Endothelial cell of umbilical vein (primary cell): ENCODE data around the gene RNMT. TPM values are rescaled to one million over a fixed set of nuclear protein-coding genes. Genes with fewer than 3 reads are reported as not detected.

Experiments
- BruUV-seq: library from RNA; stranded (reverse); fragments of 400-500 nt; replicated peaks from 2 replicates; lab custom pipeline; 2021; lab: Mats Ljungman, UMichigan
- CTCF ChIA-PET: fragments of 300-600, 350-600 bp; sonication (Branson Sonifier 250); formaldehyde crosslinking; loops from one replicate; lab custom pipeline; 2021; ENCODE audit warnings: antibody characterized with exemption, inconsistent platforms; lab: Charles Lee
- POLR2A ChIA-PET: fragments of 300-600, 350-600 bp; sonication (Branson Sonifier 250); formaldehyde crosslinking; loops from one replicate; lab custom pipeline; 2021; ENCODE audit warnings: antibody characterized with exemption, inconsistent platforms; lab: Charles Lee
- DNase-seq: peaks from one replicate; pipeline ENCODE4 v3.0.0-alpha.2; 2011; ENCODE audit warnings: low read depth, low spot score
- FAIRE-seq: peaks from 2 replicates; lab custom pipeline; 2011; peaks lifted over from hg19 to GRCh38; lab: Jason Lieb, UNC
- H2AFZ ChIP-seq: 2 replicates; pipeline ENCODE4 v1.6.0; 2012; ENCODE audit warnings: low read depth, low read length, control low read depth, inconsistent platforms
- H3K27ac ChIP-seq: 2 replicates; pipeline ENCODE4 v1.5.1; 2011; ENCODE audit warnings: low read depth, mild to moderate bottlenecking, control low read depth, low read length, moderate library complexity; ENCODE audit not compliant: insufficient read depth
- H3K27me3 ChIP-seq, 2 experiments: 2 replicates each; pipeline versions ENCODE4 v1.6.0 to v1.6.1; 2011; ENCODE audit warnings: low read length in 2 of 2, mixed read lengths in 1 of 2; ENCODE audit not compliant: control insufficient read depth in 2 of 2, insufficient read depth in 2 of 2
- H3K36me3 ChIP-seq, 2 experiments: 2 replicates in 1 of 2; 3 replicates in 1 of 2; pipeline ENCODE4 v1.5.1; 2011; ENCODE audit warnings: low read length in 2 of 2, mild to moderate bottlenecking in 1 of 2, moderate library complexity in 1 of 2; ENCODE audit not compliant: control insufficient read depth in 2 of 2, insufficient read depth in 2 of 2; ENCODE audit errors: extremely low read depth in 1 of 2
- H3K4me1 ChIP-seq: 3 replicates; pipeline ENCODE4 v1.5.1; 2011; ENCODE audit warnings: mild to moderate bottlenecking, low read length; ENCODE audit not compliant: control insufficient read depth, insufficient read depth; ENCODE audit errors: extremely low read depth
- H3K4me2 ChIP-seq: 2 replicates; pipeline ENCODE4 v1.6.1; 2011; ENCODE audit warnings: low read length, control low read depth, mixed read lengths; ENCODE audit not compliant: insufficient read depth
- H3K4me3 ChIP-seq, 3 experiments: fragments of 200-600 bp in 1 of 3; sonication (generic), shearing (Covaris generic) in 1 of 3; replicated peaks in 1 of 3; 2 replicates each; pipeline ENCODE4 v1.5.1; 2011 to 2016; ENCODE audit warnings: control low read depth in 3 of 3, low read length in 3 of 3, mild to moderate bottlenecking in 2 of 3, inconsistent platforms in 1 of 3, low read depth in 1 of 3, moderate library complexity in 1 of 3; ENCODE audit not compliant: insufficient read depth in 1 of 3
- H3K79me2 ChIP-seq: 2 replicates; pipeline ENCODE4 v1.6.0; 2012; ENCODE audit warnings: low read length, inconsistent platforms; ENCODE audit not compliant: control insufficient read depth, insufficient read depth
- H3K9ac ChIP-seq: replicated peaks from 2 replicates; pipeline ENCODE3; 2011; ENCODE audit warnings: low read length, control low read depth; ENCODE audit not compliant: insufficient read depth; ENCODE audit errors: extremely low read depth
- H3K9me1 ChIP-seq: replicated peaks from 3 replicates; pipeline ENCODE4 v1.6.0; 2011; ENCODE audit warnings: mild to moderate bottlenecking, low read length; ENCODE audit not compliant: control insufficient read depth, insufficient read depth; ENCODE audit errors: extremely low read depth
- H3K9me3 ChIP-seq: replicated peaks from 2 replicates; pipeline ENCODE4 v1.5.1; 2012; ENCODE audit warnings: low read length, inconsistent platforms; ENCODE audit not compliant: control insufficient read depth, insufficient read depth
- H4K20me1 ChIP-seq: replicated peaks from 2 replicates; pipeline ENCODE3; 2011; ENCODE audit warnings: mild to moderate bottlenecking, low read length; ENCODE audit not compliant: control insufficient read depth, insufficient read depth; ENCODE audit errors: extremely low read depth
- CTCF ChIP-seq, 2 donors: IDR thresholded peaks; 1 replicate in 1 of 2; 2 replicates in 1 of 2; pipeline ENCODE4 v1.5.1; 2011; ENCODE audit warnings: low read length in 2 of 2, mild to moderate bottlenecking in 2 of 2, moderate library complexity in 2 of 2, control low read depth in 1 of 2, inconsistent platforms in 1 of 2, low read depth in 1 of 2; ENCODE audit not compliant: insufficient read depth in 1 of 2; ENCODE audit errors: extremely low read depth in 1 of 2
- EZH2 ChIP-seq: IDR thresholded peaks from 2 replicates; pipeline ENCODE4 v1.6.1; 2012; ENCODE audit warnings: borderline replicate concordance, low read depth, mild to moderate bottlenecking, moderate library complexity, low read length, inconsistent platforms; ENCODE audit not compliant: severe bottlenecking
- FOS ChIP-seq: IDR thresholded peaks from 2 replicates; pipeline ENCODE4 v1.6.1; 2011; ENCODE audit warnings: mild to moderate bottlenecking, low read length, moderate library complexity, borderline replicate concordance; ENCODE audit not compliant: insufficient read depth
- GATA2 ChIP-seq: IDR thresholded peaks from 2 replicates; pipeline ENCODE4 v1.7.0; 2011; ENCODE audit warnings: low read depth, mild to moderate bottlenecking, moderate library complexity, mixed read lengths, low read length; ENCODE audit not compliant: insufficient read length, insufficient read depth
- JUN ChIP-seq: IDR thresholded peaks from 2 replicates; pipeline ENCODE4 v1.6.1; 2011; ENCODE audit warnings: borderline replicate concordance, low read depth; ENCODE audit not compliant: insufficient read length, insufficient read depth
- MAX ChIP-seq: IDR thresholded peaks from 2 replicates; pipeline ENCODE4 v1.6.1; 2011; ENCODE audit not compliant: insufficient read depth, insufficient read length
- MYC ChIP-seq: IDR thresholded peaks from one replicate; pipeline ENCODE4 v1.6.1; 2011; ENCODE audit warnings: mild to moderate bottlenecking, low read depth, low read length
- POLR2A ChIP-seq: IDR thresholded peaks from 2 replicates; pipeline ENCODE4 v1.6.1; 2012; ENCODE audit warnings: low read depth, mild to moderate bottlenecking, control low read depth, low read length
- POLR2AphosphoS5 ChIP-seq: IDR thresholded peaks from 2 replicates; pipeline ENCODE4 v1.6.1; 2012; ENCODE audit warnings: low read depth, mild to moderate bottlenecking, control low read depth, low read length, moderate library complexity; ENCODE audit not compliant: insufficient read depth
- dilution Hi-C: fragments of 300-500 bp; cut with MboI; formaldehyde crosslinking; loops from one replicate; pipeline ENCODE4 v1.15.0; 2019; ENCODE audit warnings: low sequenced_read_pairs; ENCODE audit not compliant: extremely low pct_ligation_motif_present
- intact Hi-C: fragments of 100-400 bp; cut with micrococcal nuclease; formaldehyde crosslinking; loops from one replicate; pipeline ENCODE4 v1.10.0; 2022
- polyA plus RNA-seq, 4 experiments: library from polyadenylated mRNA; depleted of rRNA in 3 of 4; stranded (reverse) in 3 of 4; unstranded in 1 of 4; fragments of >200 nt; gene quantifications; 2 replicates each; pipeline versions ENCODE4 v1.2.1 to v1.2.3, GENCODE V29; 2011 to 2012; ENCODE audit warnings: missing spikeins in 1 of 4
- total RNA-seq: library from RNA; stranded (reverse); gene quantifications from 2 replicates; pipeline ENCODE4 v1.2.3, GENCODE V29; 2021

The RNMT gene
- total and polyA plus RNA-seq, 2 donors (not counting 3 experiments of a cell fraction or from before 2014, with no cell fraction given), result 9.8 to 29.5 TPM

DNA sequence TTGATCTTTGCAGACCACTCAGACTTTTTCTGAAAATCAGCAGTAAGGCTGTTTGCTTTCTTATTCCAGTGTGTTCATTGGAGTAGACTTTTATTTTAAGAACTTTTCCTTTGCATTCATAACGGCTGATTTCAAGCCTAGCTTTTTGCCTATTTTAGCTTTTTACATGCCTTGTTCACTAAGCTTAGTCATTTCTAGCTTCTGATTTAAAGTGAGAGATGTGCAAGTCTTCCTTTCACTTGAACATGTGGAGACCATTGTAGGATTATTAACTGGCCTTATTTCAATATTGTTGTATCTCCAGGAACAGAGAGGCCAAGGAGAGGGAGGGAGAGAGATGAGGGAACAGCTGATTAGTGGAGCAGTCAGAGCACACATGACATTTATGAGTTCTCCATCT lies 32.1 kb downstream of the RNMT start:
- H3K4me1 ChIP-seq, result no peaks in the 10 kb centered on the region
- dilution Hi-C loops, result no loop called here
- no TSS peak for BruUV-seq
- POLR2A ChIA-PET, result no interaction called here
- no peaks in the 10 kb centered on the region for H3K9me3 ChIP-seq
- no peak overlapping the region for H3K27ac ChIP-seq
- intact Hi-C loops, result no loop called here
- peaks cover 6 to 7% of the 10 kb centered on the region in 2 experiments for H3K36me3 ChIP-seq
- no peaks in the 10 kb centered on the region for H4K20me1 ChIP-seq
- H3K27me3 ChIP-seq, result no peaks in the 10 kb centered on the region
- no peak overlapping the region for H2AFZ ChIP-seq
- H3K79me2 ChIP-seq, result no peaks in the 10 kb centered on the region
- no peak for FAIRE-seq
- H3K4me3 ChIP-seq, result no peak overlapping the region
- no peak for DNase-seq
- TF ChIP-seq EZH2 (no peak), POLR2A (no peak), FOS (no peak), MYC (no peak), JUN (no peak), MAX (no peak), POLR2AphosphoS5 (no peak)
- H3K9me1 ChIP-seq, result no peaks in the 10 kb centered on the region
- no peak overlapping the region for H3K9ac ChIP-seq
- no peak overlapping the region for H3K4me2 ChIP-seq
- CTCF ChIA-PET, result no interaction called here

DNA sequence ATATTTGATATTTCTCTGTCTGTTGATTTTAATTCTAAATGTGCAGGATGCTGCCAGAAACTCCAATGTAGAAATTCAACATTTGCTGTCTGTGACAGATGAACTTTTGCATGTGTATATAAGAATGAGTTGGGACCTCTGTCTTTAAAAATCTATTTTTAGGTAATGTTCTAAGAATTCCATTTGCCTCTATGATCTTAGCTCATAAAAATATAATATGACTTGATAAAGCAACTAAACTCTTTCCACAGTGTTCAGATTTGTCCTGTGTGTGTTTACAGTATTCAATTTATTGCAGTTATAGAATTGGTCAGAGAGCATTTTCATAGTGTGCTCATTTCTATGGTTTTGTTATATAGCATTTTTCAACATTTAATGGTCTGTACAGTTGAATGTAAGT lies 33.6 kb downstream of the RNMT start:
- H3K36me3 ChIP-seq, result peaks cover 6 to 7% of the 10 kb centered on the region in 2 experiments
- dilution Hi-C loops, result no loop called here
- ChIA-PET CTCF (no interaction called here), POLR2A (no interaction called here)
- no peaks in the 10 kb centered on the region for H3K4me1 ChIP-seq
- DNase-seq (no peak), FAIRE-seq (no peak)
- TF ChIP-seq CTCF (IDR thresholded peaks at IDR 0.05; ENCODE audit: extremely low read depth in 1 of 2, insufficient read depth in 1 of 2, low read depth in 1 of 2, low read length in 2 of 2), result no peak
- no peak for TF ChIP-seq POLR2A
- no peak for TF ChIP-seq POLR2AphosphoS5
- TF ChIP-seq FOS, result no peak
- TF ChIP-seq EZH2, result no peak
- TF ChIP-seq GATA2, result no peak
- no peak for TF ChIP-seq MYC
- TF ChIP-seq JUN, result no peak
- no peak for TF ChIP-seq MAX
- no peaks in the 10 kb centered on the region for H3K9me3 ChIP-seq
- no peak overlapping the region for H2AFZ ChIP-seq
- intact Hi-C loops, result no loop called here
- H3K27ac ChIP-seq, result no peak overlapping the region
- no peaks in the 10 kb centered on the region for H3K9me1 ChIP-seq
- H3K79me2 ChIP-seq, result no peaks in the 10 kb centered on the region
- no peak overlapping the region for H3K4me2 ChIP-seq
- H3K27me3 ChIP-seq, result no peaks in the 10 kb centered on the region
- no peaks in the 10 kb centered on the region for H4K20me1 ChIP-seq
- no peak overlapping the region for H3K4me3 ChIP-seq
- no peak overlapping the region for H3K9ac ChIP-seq
- no TSS peak for BruUV-seq
